Right cardiac atrium (tissue), 5 donors: ENCODE results near the gene AP1G1. TPM values are rescaled to one million over a fixed set of nuclear protein-coding genes. Genes with fewer than 3 reads are reported as not detected.
"Not testable (repeated sequence)": the region's sequence is repeated elsewhere in the genome, so short reads cannot be mapped to it uniquely, and the experiment has no call there.

Experiments used
- ATAC-seq, 2 donors: fragments of 200-7000 bp; cut with Tn5 transposase; one replicate each; pipeline versions ENCODE4 v1.8.0 to v1.9.1; 2020; ENCODE audit warnings: moderate library complexity in 2 of 2, mild to moderate bottlenecking in 1 of 2
- DNase-seq, 3 donors: peaks; one replicate each; pipeline ENCODE4 v3.0.0-alpha.2; 2020
- H3K27ac ChIP-seq: one replicate; pipeline ENCODE4 v1.5.1; 2013; ENCODE audit warnings: mild to moderate bottlenecking, low read length, control low read depth, moderate library complexity
- H3K27me3 ChIP-seq: one replicate; pipeline ENCODE4 v1.6.1; 2013; ENCODE audit not compliant: control insufficient read depth, insufficient read depth
- H3K4me1 ChIP-seq: one replicate; pipeline ENCODE4 v1.6.1; 2013; ENCODE audit warnings: low read length; ENCODE audit not compliant: control insufficient read depth, insufficient read depth
- H3K4me3 ChIP-seq: one replicate; pipeline ENCODE4 v1.5.1; 2013; ENCODE audit warnings: low read length, control low read depth
- H3K9me3 ChIP-seq: one replicate; pipeline ENCODE4 v1.6.1; 2013; ENCODE audit warnings: low read length; ENCODE audit not compliant: control insufficient read depth
- WGBS: extraction: QIAGEN DNeasy Blood & Tissue Kit; methylation state at CpG from one replicate; pipeline ENCODE4 v1.1.7; 2013; 5-methylcytosine and 5-hydroxymethylcytosine counted together
- intact Hi-C, 4 donors: fragments of 100-400 bp; cut with DNase I; formaldehyde crosslinking; loops; one replicate each; pipeline versions ENCODE4 v1.11.0 to v1.14.0; 2022 to 2023
- polyA plus RNA-seq: library from polyadenylated mRNA; stranded (reverse); fragments of 200-250 nt; gene quantifications from one replicate; pipeline ENCODE4 v1.2.3, GENCODE V29; 2013
- total RNA-seq, 4 donors: library from RNA; stranded (reverse); fragmentation: NEBNext Ultra II Directional; extraction: Animal tissue kit (Norgen Biotek cat#: 25700); gene quantifications; one replicate each; pipeline ENCODE4 v1.2.1, GENCODE V29; 2021
- donor health status: healthy with polysubstance abuse.
- donor health status: DM: no; HTN: yes; CAD: no.
- donor health status: DM: no; HTN: no; CAD: no.
- donor health status: DM: no; HTN: yes; CAD: no; lungs with severe emphysema.
- donor health status: DM: yes; HTN: yes; CAD: no.

AP1G1 gene
- total and polyA plus RNA-seq, 5 donors = 11.2 to 47.8 (median 37.7) TPM

DNA sequence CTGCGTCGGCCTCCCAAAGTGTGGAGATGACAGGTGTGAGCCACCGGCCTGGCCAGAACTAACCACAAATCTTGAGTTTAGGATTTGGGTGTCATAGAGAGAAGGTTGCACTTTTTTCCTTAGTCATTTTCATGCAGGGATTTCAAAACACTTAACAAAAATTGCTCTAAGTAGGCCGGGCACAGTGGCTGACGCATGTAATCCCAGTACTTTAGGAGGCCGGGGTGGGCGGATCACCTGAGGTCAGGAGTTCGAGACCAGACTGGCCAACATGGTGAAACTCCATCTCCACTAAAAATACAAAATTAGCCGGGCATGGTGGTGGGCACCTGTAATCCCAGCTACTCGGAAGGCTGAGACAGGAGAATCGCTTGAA is 1.5 kb upstream of the AP1G1 start:
- ATAC-seq, DNase-seq, H3K4me1 ChIP-seq, H3K9me3 ChIP-seq, H3K27ac ChIP-seq, H3K27me3 ChIP-seq, H3K4me3 ChIP-seq, intact Hi-C loops: not testable (repeated sequence)
- WGBS = 94% methylated on average over 11 of the region's 11 CpGs

DNA sequence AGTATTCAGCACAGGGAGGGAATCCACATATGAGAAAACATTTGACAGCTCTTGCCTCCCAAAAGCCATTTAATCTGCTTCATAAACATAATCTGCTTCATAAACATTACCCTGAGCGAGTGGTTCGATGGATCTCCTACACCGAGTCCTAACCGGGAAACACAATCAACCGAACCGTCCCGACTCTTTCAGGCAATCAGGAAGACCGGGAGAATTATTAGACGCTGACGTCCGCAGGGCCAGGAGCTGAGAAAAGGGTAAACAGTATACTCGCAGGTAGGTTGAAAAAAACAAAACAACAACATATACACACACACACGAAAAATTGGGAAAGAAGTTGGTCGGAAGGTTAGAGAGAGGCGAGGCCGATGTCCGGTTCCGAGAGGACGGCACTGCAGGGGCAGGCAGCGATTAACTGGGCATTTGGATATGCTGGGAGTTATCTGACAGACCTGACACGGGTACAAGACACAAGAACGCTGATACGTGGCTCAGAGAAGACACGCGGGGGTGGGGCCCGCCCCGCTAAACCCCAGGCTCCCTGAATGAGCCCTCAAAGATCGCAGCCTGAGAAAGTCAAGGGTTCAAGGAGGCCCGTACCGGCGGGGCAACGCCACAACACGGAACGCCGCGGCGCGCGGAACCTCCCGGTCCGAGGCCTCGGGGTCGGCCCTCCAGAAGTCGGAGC is 585 bp downstream of the AP1G1 start:
- under 1% methylated on average over 44 of the region's 44 CpGs for WGBS
- H3K27me3 ChIP-seq = no peaks in the 10 kb centered on the region
- no peaks in the 10 kb centered on the region for H3K4me1 ChIP-seq
- no peaks in the 10 kb centered on the region for H3K9me3 ChIP-seq
- peak overlapping the region; percentile 74 for H3K4me3 ChIP-seq
- DNase-seq (no peak), ATAC-seq (peak; percentile 42 to 47)
- peak overlapping the region; percentile 87 for H3K27ac ChIP-seq
- intact Hi-C loops = no loop called here

DNA sequence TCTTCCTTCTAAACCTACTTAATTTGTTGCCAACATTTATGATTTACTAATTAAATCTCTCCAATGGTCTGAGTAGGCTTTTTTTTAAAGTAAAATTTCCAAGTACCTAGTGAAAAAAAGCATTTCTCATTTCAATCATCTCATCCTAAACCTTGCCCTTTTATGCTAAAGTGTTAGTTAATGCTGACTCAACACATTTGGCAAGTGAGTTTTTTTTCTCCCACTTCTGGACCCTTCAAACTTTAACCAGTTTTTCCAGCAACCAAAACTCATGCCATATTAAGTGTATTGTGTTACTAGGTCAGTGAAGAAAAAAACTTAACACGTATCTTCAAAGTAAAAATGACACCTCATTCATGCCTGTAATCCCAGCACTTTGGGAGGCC is 5.3 kb downstream of the AP1G1 start:
- Histone ChIP-seq H3K4me1 (no peaks in the 10 kb centered on the region), H3K4me3 (no peak overlapping the region), H3K9me3 (no peaks in the 10 kb centered on the region), H3K27me3 (no peaks in the 10 kb centered on the region), H3K27ac (no peak overlapping the region)
- WGBS = 80% methylated on average over 1 of the region's 1 CpG
- intact Hi-C loops = no loop called here
- no peak for ATAC-seq
- DNase-seq = no peak

DNA sequence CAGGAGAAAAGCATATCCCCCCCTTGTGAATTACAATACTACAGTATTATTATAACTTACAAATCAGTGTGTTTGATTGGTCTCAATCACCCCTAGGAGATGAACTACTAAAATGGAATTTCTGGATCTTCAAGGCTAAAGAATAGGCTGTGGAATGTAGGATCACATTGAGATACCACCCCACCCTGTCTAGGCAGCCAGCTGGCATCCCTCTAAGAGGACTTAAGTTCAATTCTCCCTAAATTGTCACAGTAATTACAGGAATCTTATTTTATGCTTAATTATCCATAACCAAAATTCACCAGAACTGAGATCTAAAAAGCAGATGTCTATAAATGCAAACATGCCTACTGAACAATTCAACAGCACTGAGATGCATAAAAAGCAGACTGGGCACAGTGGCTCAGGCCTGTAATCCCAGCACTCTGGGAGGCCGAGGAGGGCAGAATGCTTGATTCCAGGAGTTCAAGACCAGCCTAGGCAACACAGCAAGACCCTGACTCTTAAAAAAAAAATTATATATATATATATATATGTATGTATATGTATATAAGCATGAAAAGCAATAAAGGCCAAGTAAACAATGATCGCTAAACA is 12.0 kb downstream of the AP1G1 start:
- intact Hi-C loops = no loop called here
- H3K27me3 ChIP-seq = no peaks in the 10 kb centered on the region
- H3K27ac ChIP-seq = no peak overlapping the region
- no peak for DNase-seq
- H3K4me1 ChIP-seq = peaks cover 2% of the 10 kb centered on the region
- no peaks in the 10 kb centered on the region for H3K9me3 ChIP-seq
- 91% methylated on average over 2 of the region's 2 CpGs for WGBS
- no peak for ATAC-seq
- H3K4me3 ChIP-seq = no peak overlapping the region

DNA sequence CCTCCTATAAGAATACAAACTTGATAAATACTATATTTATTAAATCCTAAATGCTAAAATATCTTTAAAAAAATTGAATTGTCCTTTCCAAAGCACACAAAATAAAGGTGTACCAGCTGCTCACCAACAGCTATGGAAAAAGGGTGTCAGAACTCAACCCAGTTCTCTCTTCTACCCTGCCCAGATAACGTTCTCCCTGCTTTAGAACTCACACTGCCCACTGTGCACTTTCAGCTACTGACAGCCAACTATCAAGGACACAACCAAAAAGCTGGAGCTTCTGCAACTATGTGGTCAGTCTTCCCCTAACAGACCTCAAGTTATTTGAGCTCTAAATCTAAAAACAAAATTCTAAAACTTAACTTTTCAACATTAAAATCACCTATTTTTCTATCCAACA is 13.7 kb downstream of the AP1G1 start:
- ATAC-seq = peak; percentile 53 to 64
- no peak for DNase-seq
- no peaks in the 10 kb centered on the region for H3K27me3 ChIP-seq
- 27% methylated on average over 1 of the region's 1 CpG for WGBS
- H3K4me3 ChIP-seq = no peak overlapping the region
- H3K4me1 ChIP-seq = peaks cover 2% of the 10 kb centered on the region
- no peaks in the 10 kb centered on the region for H3K9me3 ChIP-seq
- intact Hi-C loops = no loop called here
- H3K27ac ChIP-seq = no peak overlapping the region

DNA sequence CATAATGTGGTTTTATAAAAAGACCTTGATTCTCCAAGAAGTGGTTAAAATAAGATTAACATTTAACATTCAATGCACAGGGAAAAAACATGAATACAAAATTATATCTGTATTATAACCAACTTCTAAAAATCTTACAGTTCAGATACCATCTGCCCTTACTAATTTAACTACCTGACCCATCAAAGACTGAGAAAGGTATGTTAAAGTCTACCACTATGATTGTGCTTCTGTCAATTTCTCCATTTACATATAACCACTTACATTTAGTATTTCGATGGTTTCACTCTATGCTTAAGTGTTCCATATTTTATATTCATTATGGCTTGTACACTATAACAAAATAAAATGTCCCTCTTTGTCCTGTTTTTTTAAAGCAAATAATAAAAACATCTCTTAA is 14.6 kb downstream of the AP1G1 start:
- WGBS = 94% methylated on average over 1 of the region's 1 CpG
- Histone ChIP-seq H3K4me3 (no peak overlapping the region), H3K27ac (no peak overlapping the region), H3K9me3 (no peaks in the 10 kb centered on the region), H3K4me1 (peaks cover 2% of the 10 kb centered on the region), H3K27me3 (no peaks in the 10 kb centered on the region)
- DNase-seq (no peak), ATAC-seq (no peak)
- intact Hi-C loops = no loop called here

DNA sequence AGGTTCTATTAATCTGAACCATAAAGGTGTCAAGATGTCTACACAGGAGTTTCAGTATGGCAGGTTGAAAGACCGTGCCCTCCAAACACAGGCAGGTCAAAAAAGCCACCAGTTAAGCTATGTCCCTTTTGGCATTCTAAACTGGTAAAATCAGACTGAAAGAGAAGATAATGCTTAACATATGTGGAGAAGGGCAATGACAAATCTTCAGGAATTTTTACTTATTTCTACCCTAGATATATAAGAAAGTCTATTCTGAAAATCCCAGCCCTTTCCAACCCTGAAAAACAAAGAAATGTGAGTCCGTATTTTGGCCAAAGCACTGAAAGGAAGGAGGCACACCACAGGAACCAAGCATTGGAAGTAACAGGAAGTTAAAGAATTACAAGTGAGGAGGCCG is 16.5 kb downstream of the AP1G1 start:
- ATAC-seq = no peak

DNA sequence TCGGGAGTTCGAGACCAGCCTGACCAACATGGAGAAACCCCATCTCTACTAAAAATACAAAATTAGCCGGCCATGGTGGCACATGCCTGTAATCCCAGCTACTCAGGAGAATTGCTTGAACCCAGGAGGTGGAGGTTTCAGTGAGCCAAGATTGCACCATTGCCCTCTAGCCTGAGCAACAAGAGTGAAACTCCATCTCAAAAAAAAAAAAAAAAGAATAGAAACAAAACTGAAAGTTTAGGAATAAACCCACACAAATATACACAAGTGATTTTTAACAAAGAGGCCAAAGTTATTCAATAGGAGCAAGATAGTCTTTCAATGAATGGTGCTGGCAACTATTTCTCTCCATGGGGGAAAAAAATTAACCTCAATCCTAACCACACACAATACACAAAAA is 18.3 kb downstream of the AP1G1 start:
- H3K9me3 ChIP-seq, intact Hi-C loops, DNase-seq, H3K4me1 ChIP-seq, ATAC-seq, H3K27me3 ChIP-seq, H3K4me3 ChIP-seq, H3K27ac ChIP-seq: not testable (repeated sequence)
- WGBS = 91% methylated on average over 3 of the region's 3 CpGs

More for the DNA sequence above, 16.5 kb downstream of the AP1G1 start:
- H3K4me3 ChIP-seq = no peak overlapping the region
- no peak for DNase-seq
- intact Hi-C loops = no loop called here
- no peaks in the 10 kb centered on the region for H3K27me3 ChIP-seq
- WGBS = 84% methylated on average over 3 of the region's 3 CpGs
- no peak overlapping the region for H3K27ac ChIP-seq
- no peaks in the 10 kb centered on the region for H3K9me3 ChIP-seq
- H3K4me1 ChIP-seq = peaks cover 2% of the 10 kb centered on the region

DNA sequence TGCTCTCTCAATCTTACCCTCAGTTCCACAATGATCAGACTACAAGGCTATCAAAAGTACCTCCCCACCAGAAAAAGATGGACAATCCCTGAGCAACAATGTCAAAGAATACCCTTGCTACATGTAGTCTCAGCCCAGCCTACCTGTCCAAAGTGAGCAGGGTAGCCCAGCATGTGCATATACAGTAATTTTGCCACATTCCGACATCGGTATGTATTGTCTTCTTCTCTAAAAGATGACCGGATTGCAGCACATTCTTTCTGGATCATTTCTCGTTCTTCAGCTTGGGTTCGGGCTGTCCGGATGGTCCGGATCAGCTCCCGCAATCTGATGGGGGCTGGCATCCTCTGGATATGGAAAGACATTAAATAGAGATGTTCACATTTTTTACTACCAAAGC is 19.5 kb downstream of the AP1G1 start:
- H3K9me3 ChIP-seq = no peaks in the 10 kb centered on the region
- no peaks in the 10 kb centered on the region for H3K27me3 ChIP-seq
- H3K4me1 ChIP-seq = no peaks in the 10 kb centered on the region
- intact Hi-C loops = no loop called here
- no peak overlapping the region for H3K27ac ChIP-seq
- no peak overlapping the region for H3K4me3 ChIP-seq
- no peak for DNase-seq
- no peak for ATAC-seq
- 98% methylated on average over 8 of the region's 8 CpGs for WGBS

DNA sequence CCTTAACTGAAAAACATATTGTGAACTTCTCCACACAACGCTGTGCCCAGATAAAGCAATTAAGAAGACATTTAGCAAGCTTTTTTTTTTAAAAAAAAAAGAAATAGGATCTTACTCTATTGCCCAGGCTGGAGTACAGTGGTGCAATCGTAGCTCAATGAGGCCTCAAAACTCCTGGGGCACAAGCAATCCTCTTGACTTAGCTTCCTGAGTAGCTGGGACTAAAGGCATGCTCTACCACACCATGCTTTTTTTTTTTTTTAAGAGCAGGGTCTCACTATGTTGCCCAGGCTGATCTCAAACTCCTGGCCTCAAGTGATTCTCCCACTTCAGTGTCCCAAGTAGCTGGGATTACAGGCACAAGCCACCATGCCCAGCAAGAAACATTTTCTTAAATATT is 20.1 kb downstream of the AP1G1 start:
- no peaks in the 10 kb centered on the region for H3K4me1 ChIP-seq
- H3K27me3 ChIP-seq = no peaks in the 10 kb centered on the region
- intact Hi-C loops = no loop called here
- WGBS = 87% methylated on average over 2 of the region's 2 CpGs
- ATAC-seq (no peak), DNase-seq (no peak)
- no peak overlapping the region for H3K27ac ChIP-seq
- H3K9me3 ChIP-seq = no peaks in the 10 kb centered on the region
- H3K4me3 ChIP-seq = no peak overlapping the region

DNA sequence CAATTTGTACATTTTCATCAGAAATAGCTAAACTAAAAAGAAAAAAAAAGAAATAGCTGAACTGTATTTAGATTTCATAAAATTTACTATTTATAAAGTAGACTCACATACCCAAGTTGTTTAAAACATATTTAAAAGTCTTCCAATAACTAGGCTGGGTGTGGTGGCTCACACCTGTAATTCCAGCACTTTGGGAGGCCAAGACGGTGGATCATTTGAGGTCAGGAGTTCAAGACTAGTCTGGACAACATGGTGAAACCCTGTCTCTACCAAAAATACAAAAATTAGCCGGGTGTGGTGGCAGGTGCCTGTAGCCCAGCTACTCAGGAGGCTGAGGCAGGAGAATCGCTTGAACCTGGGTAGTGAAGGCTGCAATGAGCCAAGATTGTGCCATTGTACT is 23.5 kb downstream of the AP1G1 start:
- H3K27ac ChIP-seq, H3K4me3 ChIP-seq, intact Hi-C loops, H3K9me3 ChIP-seq, DNase-seq, H3K4me1 ChIP-seq, H3K27me3 ChIP-seq, ATAC-seq: not testable (repeated sequence)
- WGBS = 98% methylated on average over 3 of the region's 3 CpGs

DNA sequence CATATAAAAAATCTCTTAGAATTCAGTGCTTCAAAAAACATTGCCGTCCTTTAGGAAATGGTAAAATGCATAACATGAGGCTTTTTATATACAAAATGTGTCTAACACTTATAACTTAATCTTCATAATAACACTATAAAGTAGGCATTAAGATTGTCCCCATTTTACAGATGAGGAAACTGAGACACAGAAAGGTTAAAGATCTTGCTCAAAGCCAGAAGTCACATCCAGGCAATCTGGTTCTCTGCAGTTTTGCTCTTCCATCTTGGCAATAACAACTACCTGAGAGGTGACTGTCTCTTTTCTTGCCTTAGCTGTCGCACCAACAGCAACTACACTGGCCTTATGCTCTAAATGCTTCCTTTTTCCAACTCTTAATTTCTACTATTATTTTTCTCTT is 24.5 kb downstream of the AP1G1 start:
- Histone ChIP-seq H3K27me3 (no peaks in the 10 kb centered on the region), H3K9me3 (no peaks in the 10 kb centered on the region), H3K27ac (no peak overlapping the region), H3K4me1 (peaks cover 1% of the 10 kb centered on the region), H3K4me3 (no peak overlapping the region)
- WGBS = 94% methylated on average over 2 of the region's 2 CpGs
- ATAC-seq = no peak
- intact Hi-C loops = no loop called here
- DNase-seq = no peak
